22Rv1 (cell line): ENCODE data around the gene FAF1.
"Not testable (repeated sequence)": the region's sequence is repeated elsewhere in the genome, so short reads cannot be mapped to it uniquely, and the experiment has no call there.

Source experiments
- H3K27ac ChIP-seq: fragments of 450-650 bp; 2 replicates; pipeline ENCODE4 v1.5.1; 2017
- CTCF ChIP-seq: fragments of 450-650 bp; IDR thresholded peaks from 2 replicates; pipeline ENCODE4 v1.5.1; 2017; ENCODE audit warnings: mild to moderate bottlenecking
- ZFX ChIP-seq: fragments of 450-650 bp; IDR thresholded peaks from 2 replicates; pipeline ENCODE4 v1.6.1; 2017; ENCODE audit warnings: antibody characterized with exemption, borderline replicate concordance

Gene FAF1

GRCh38 chr1:50921029-50921428 is 39.0 kb downstream of the FAF1 start:
- no peak overlapping the region for H3K27ac ChIP-seq
- TF ChIP-seq ZFX (no peak), CTCF (no peak)

GRCh38 chr1:50920409-50920808 is 39.7 kb downstream of the FAF1 start:
- no peak overlapping the region for H3K27ac ChIP-seq
- no peak for TF ChIP-seq ZFX
- no peak for TF ChIP-seq CTCF

GRCh38 chr1:50917138-50918137 is 42.6 kb downstream of the FAF1 start:
- H3K27ac ChIP-seq: no peak overlapping the region

GRCh38 chr1:50915621-50916020 is 44.4 kb downstream of the FAF1 start:
- no peak overlapping the region for H3K27ac ChIP-seq

More at GRCh38 chr1:50917138-50918137, 42.6 kb downstream of the FAF1 start:
- TF ChIP-seq CTCF (no peak), ZFX (no peak)

GRCh38 chr1:50913954-50914353 is 46.1 kb downstream of the FAF1 start:
- no peak overlapping the region for H3K27ac ChIP-seq
- TF ChIP-seq CTCF: no peak
- no peak for TF ChIP-seq ZFX

More at GRCh38 chr1:50915621-50916020, 44.4 kb downstream of the FAF1 start:
- TF ChIP-seq CTCF (no peak), ZFX (no peak)

- H3K27ac ChIP-seq: not testable (repeated sequence)
Observed at GRCh38 chr1:50910356-50910755, 49.7 kb downstream of the FAF1 start.

- not testable (repeated sequence) for H3K27ac ChIP-seq
Observed at GRCh38 chr1:50907610-50908009, 52.5 kb downstream of the FAF1 start.

GRCh38 chr1:50906050-50906449 is 54.0 kb downstream of the FAF1 start:
- H3K27ac ChIP-seq: not testable (repeated sequence)

- no peak for TF ChIP-seq CTCF
- H3K27ac ChIP-seq: no peak overlapping the region
Observed at GRCh38 chr1:50902419-50902818, 57.6 kb downstream of the FAF1 start.
